Bronchial epithelial cell (primary cell): ENCODE results near the gene FAM180B. TPM values are rescaled to one million over a fixed set of nuclear protein-coding genes. Genes with fewer than 3 reads are reported as not detected.

ENCODE experiments used
- DNase-seq: peaks from one replicate; pipeline ENCODE4 v3.0.0-alpha.2; 2010; ENCODE audit warnings: low read depth
- FAIRE-seq: peaks from 2 replicates; lab custom pipeline; 2011; peaks lifted over from hg19 to GRCh38; lab: Jason Lieb, UNC
- H3K27me3 ChIP-seq: 2 replicates; pipeline ENCODE4 v1.5.1; 2011; ENCODE audit warnings: low read length; ENCODE audit not compliant: control insufficient read depth, insufficient read depth
- H3K36me3 ChIP-seq: 2 replicates; pipeline ENCODE4 v1.5.1; 2011; ENCODE audit warnings: low read length; ENCODE audit not compliant: control insufficient read depth, insufficient read depth
- H3K4me3 ChIP-seq: 2 replicates; pipeline ENCODE4 v1.5.1; 2011; ENCODE audit warnings: mild to moderate bottlenecking, low read depth, low read length, control low read depth
- CTCF ChIP-seq: IDR thresholded peaks from 2 replicates; pipeline ENCODE4 v1.5.1; 2011; ENCODE audit warnings: mild to moderate bottlenecking, moderate library complexity, low read length, control low read depth, inconsistent platforms; ENCODE audit not compliant: insufficient read depth, severe bottlenecking
- total RNA-seq: library from RNA; depleted of rRNA; stranded (reverse); fragments of >200 nt; gene quantifications from 2 replicates; pipeline ENCODE4 v1.2.1, GENCODE V29; 2014

The FAM180B gene
- total RNA-seq, 1 donor from 2014 or later = not detected

GRCh38 chr11:47583844-47584243 is 2.6 kb upstream of the FAM180B start:
- FAIRE-seq = no peak
- DNase-seq = no peak
- Histone ChIP-seq H3K27me3 (no peaks in the 10 kb centered on the region), H3K36me3 (peaks cover 22% of the 10 kb centered on the region), H3K4me3 (no peak overlapping the region)
- TF ChIP-seq CTCF = no peak

- H3K4me3 ChIP-seq = no peak overlapping the region
- FAIRE-seq = no peak
- no peak for DNase-seq
These were observed 700 bp downstream of the FAM180B start for GRCh38 chr11:47587039-47587716.

GRCh38 chr11:47587723-47588326 is 1.3 kb downstream of the FAM180B start:
- FAIRE-seq = no peak
- no peak for DNase-seq

More at GRCh38 chr11:47587039-47587716, 700 bp downstream of the FAM180B start:
- H3K36me3 ChIP-seq = peaks cover 14% of the 10 kb centered on the region
- no peak for TF ChIP-seq CTCF
- H3K27me3 ChIP-seq = peaks cover 8% of the 10 kb centered on the region

GRCh38 chr11:47589118-47589517 is 2.6 kb downstream of the FAM180B start:
- Histone ChIP-seq H3K27me3 (peaks cover 25% of the 10 kb centered on the region), H3K4me3 (no peak overlapping the region), H3K36me3 (no peaks in the 10 kb centered on the region)
- DNase-seq (no peak), FAIRE-seq (no peak)
- TF ChIP-seq CTCF = no peak

More at GRCh38 chr11:47587723-47588326, 1.3 kb downstream of the FAM180B start:
- H3K36me3 ChIP-seq = peaks cover 10% of the 10 kb centered on the region
- no peak for TF ChIP-seq CTCF
- H3K4me3 ChIP-seq = no peak overlapping the region
- peaks cover 13% of the 10 kb centered on the region for H3K27me3 ChIP-seq

GRCh38 chr11:47589584-47589976 is 3.1 kb downstream of the FAM180B start:
- peaks cover 28% of the 10 kb centered on the region for H3K27me3 ChIP-seq
- FAIRE-seq = no peak
- peak overlapping the region; percentile 18 for H3K4me3 ChIP-seq

More at GRCh38 chr11:47589584-47589976, 3.1 kb downstream of the FAM180B start:
- H3K36me3 ChIP-seq = no peaks in the 10 kb centered on the region
- no peak for DNase-seq
- TF ChIP-seq CTCF = no peak
